ENCODE results near the gene RERE.

DNA sequence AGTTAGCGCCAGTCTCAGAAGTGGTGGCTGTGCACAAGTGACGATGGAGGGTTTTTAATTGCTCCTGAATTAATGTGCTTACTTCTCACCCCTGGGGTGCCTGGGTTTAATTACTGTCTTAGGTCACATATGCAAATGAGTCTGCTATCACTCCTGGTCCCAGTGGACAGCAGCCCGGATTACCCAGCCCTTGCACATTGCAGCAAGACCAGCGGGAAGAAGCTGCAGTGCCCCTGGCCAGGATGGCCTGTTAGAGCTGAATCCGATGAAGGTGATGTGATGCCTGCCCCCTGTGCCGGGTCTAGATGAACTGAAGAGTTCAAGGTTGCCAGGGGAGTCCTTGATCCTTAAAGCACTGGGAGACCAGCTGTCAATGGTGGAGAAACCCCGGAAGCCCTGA lies 36.8 kb upstream of the RERE start:
- TF ChIP-seq POLR2A (IDR thresholded peaks at IDR 0.05; ENCODE audit: low read depth, low read length) (no peak), TAF1 (IDR thresholded peaks at IDR 0.05; ENCODE audit: borderline replicate concordance, low read depth, low read length) (no peak)
